Neural crest cell (in vitro differentiated cells): ENCODE measurements around the gene UBQLN4. TPM values are rescaled to one million over a fixed set of nuclear protein-coding genes. Genes with fewer than 3 reads are reported as not detected.

ENCODE experiments used
- DNase-seq: peaks from one replicate; pipeline ENCODE4 v3.0.0; 2021; ENCODE audit warnings: low read depth, mixed read lengths, low spot score
- H3K27ac Mint-ChIP-seq: one replicate; pipeline ENCODE4 v1.8.0; 2021; ENCODE audit warnings: mild to moderate bottlenecking, mixed read lengths; ENCODE audit not compliant: unreplicated experiment
- H3K27me3 Mint-ChIP-seq: 2 replicates; pipeline ENCODE4 v1.8.0; 2021; ENCODE audit warnings: low read depth, mild to moderate bottlenecking, mixed read lengths
- H3K36me3 Mint-ChIP-seq: 2 replicates; pipeline ENCODE4 v1.8.0; 2021; ENCODE audit warnings: low read depth, mild to moderate bottlenecking, mixed read lengths
- H3K4me1 Mint-ChIP-seq: 2 replicates; pipeline ENCODE4 v1.8.0; 2021; ENCODE audit warnings: mixed read lengths
- H3K4me3 Mint-ChIP-seq: one replicate; pipeline ENCODE4 v1.8.0; 2021; ENCODE audit warnings: mild to moderate bottlenecking, mixed read lengths
- H3K9me3 Mint-ChIP-seq: 2 replicates; pipeline ENCODE4 v1.8.0; 2021; ENCODE audit warnings: mixed read lengths
- total RNA-seq: library from RNA; stranded (reverse); gene quantifications from 2 replicates; pipeline ENCODE4 v1.2.1, GENCODE V29; 2021
- TF ChIP-seq, protein P1 (sequence below): fragments of 200-600 bp; sonication (generic); conservative IDR thresholded peaks from 2 replicates; pipeline ENCODE4 v1.5.0; 2021; ENCODE audit warnings: antibody characterized with exemption, mild to moderate bottlenecking

The UBQLN4 gene
- total RNA-seq, 1 donor from 2014 or later: 78.0 TPM

DNA sequence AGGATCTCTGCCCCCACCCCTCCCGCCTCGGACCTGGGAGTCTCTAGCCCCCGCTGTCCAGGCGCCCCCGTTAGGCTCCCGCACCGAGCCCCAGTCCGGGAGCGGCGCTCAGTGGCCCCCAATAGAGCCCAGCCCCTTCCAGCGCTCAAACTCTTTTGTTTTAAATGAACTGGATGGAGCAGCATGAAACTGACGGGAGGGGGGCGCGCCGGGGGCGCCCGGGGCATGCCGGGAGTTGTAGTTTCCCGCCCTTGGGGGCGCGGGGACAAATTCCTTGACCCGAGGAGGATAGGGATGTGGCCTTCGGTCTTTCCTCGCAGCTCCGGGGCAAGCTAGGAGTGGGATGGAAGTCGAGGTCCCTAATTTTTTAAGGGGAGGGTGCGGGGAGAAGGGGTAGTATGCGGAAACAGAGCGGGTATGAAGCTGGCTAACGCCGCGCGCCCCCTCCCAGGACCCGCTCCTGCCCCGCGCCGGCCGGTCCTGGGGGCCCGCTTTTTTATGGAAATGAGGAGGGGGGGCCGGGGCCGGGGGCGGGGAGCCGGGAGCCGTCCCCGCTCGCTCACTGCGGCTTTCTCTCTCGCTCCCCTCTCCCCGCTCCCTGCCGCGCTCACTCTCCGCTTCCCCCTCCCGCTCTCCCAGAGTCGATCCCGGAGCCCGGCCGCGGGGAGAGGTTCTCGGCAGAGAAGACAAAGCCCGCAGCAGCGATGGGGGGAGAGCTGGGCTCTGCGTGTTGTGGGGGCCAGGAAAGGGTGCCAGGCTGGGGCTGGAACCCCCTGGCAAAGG, 28.9 kb upstream of the UBQLN4 start, which contains the start of gene MEX3A:
TSS of gene MEX3A (minus strand) at position 157 of the 783 bp plus-strand sequence. CDS start 467 bp downstream, outside the sequence.
- H3K27ac Mint-ChIP-seq: peak within 1 kb of the TSS; percentile 98
- H3K27me3 Mint-ChIP-seq: no peaks in the 10 kb centered on the region
- H3K9me3 Mint-ChIP-seq: no peaks in the 10 kb centered on the region
- peak; percentile 94 for DNase-seq
- TF ChIP-seq, protein P1, sequence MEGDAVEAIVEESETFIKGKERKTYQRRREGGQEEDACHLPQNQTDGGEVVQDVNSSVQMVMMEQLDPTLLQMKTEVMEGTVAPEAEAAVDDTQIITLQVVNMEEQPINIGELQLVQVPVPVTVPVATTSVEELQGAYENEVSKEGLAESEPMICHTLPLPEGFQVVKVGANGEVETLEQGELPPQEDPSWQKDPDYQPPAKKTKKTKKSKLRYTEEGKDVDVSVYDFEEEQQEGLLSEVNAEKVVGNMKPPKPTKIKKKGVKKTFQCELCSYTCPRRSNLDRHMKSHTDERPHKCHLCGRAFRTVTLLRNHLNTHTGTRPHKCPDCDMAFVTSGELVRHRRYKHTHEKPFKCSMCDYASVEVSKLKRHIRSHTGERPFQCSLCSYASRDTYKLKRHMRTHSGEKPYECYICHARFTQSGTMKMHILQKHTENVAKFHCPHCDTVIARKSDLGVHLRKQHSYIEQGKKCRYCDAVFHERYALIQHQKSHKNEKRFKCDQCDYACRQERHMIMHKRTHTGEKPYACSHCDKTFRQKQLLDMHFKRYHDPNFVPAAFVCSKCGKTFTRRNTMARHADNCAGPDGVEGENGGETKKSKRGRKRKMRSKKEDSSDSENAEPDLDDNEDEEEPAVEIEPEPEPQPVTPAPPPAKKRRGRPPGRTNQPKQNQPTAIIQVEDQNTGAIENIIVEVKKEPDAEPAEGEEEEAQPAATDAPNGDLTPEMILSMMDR: no peak
- peaks cover 17% of the 10 kb centered on the region for H3K36me3 Mint-ChIP-seq
- H3K4me1 Mint-ChIP-seq: peaks cover 70% of the 10 kb centered on the region
- H3K4me3 Mint-ChIP-seq: peak within 1 kb of the TSS; percentile 100

DNA sequence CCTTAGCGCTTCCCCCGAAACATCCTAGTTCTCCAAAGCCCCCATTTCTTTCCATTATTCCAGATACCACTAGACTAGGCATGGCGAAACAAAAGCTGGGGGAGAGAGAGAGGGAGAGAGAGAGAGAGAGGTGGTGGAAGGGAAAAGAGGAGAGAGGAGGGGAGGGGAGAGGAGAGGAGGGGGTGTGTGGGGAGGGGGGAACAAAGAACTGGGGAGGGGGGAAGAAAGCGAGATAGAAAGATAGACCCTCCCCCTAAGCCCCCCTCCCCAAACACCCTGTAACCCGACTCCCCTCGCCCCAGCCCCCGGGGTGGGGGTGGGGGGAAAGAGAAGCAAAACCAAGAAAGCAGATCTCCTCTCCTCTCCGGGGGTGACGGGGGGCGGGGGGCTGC, 28.3 kb upstream of the UBQLN4 start:
- peak overlapping the region; percentile 91 for H3K27ac Mint-ChIP-seq

DNA sequence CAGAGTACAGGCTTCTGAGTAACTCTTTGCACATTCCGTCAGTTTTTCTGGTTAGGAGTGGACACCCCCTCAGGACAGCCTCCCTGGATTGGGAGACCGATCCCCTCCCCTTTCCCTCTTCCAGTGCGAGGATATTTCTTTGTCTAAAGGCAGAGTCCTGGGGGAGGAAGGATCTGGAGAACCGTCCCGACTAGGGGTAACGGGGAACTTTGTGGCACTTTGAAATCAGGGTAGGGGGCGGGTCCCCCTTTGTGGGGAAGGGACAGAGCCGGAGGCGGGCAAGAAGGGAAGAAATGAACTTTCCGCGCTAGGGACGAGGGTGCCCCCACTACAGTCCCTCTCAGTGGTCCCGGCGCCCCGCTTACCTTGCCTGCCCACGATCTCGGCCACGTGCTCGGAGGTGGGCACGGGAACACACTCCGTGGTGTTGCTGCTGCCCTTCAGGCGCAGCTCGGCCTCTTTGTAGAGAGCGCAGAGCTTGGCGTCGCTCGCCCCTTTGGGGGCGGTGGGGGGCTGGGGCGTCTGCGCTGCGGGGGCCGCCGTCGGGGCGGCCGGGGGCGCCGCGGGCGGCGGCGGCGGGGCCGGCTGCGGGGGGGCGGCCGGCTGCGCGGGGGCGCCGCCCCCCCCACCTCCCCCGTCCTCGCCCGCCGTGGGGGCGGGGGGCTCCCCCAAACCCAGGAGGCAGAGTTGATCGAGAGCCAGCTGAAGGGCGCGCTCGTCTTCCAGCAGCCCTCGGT, 27.8 kb upstream of the UBQLN4 start:
- H3K9me3 Mint-ChIP-seq: no peaks in the 10 kb centered on the region
- DNase-seq: no peak
- peaks cover 20% of the 10 kb centered on the region for H3K36me3 Mint-ChIP-seq
- TF ChIP-seq, protein P1: no peak
- peaks cover 68% of the 10 kb centered on the region for H3K4me1 Mint-ChIP-seq
- H3K4me3 Mint-ChIP-seq: peak overlapping the region; percentile 100
- no peaks in the 10 kb centered on the region for H3K27me3 Mint-ChIP-seq
- H3K27ac Mint-ChIP-seq: peak overlapping the region; percentile 98

More for the DNA sequence above, 28.3 kb upstream of the UBQLN4 start:
- no peak for DNase-seq
- TF ChIP-seq, protein P1: no peak
- H3K4me3 Mint-ChIP-seq: peak overlapping the region; percentile 98
- no peaks in the 10 kb centered on the region for H3K9me3 Mint-ChIP-seq
- peaks cover 20% of the 10 kb centered on the region for H3K36me3 Mint-ChIP-seq
- H3K4me1 Mint-ChIP-seq: peaks cover 70% of the 10 kb centered on the region
- no peaks in the 10 kb centered on the region for H3K27me3 Mint-ChIP-seq

DNA sequence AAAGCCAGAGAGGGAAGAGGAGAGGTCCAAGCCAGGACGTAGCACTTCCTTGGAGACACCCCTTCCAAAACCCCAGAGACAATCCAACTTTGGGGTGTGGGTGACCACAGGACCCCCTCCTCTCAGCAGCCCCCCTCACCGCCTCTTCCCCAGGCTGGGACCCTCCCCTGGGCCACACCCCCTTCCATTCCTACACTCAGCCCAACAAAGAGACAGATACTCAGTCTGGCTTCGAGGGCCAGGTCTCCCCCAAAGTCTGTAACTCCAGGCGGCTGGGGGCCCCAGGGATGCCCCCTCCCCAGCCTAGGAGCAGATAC, 27.2 kb upstream of the UBQLN4 start:
- peaks cover 68% of the 10 kb centered on the region for H3K4me1 Mint-ChIP-seq
- no peaks in the 10 kb centered on the region for H3K27me3 Mint-ChIP-seq
- H3K36me3 Mint-ChIP-seq: peaks cover 20% of the 10 kb centered on the region
- no peaks in the 10 kb centered on the region for H3K9me3 Mint-ChIP-seq
- TF ChIP-seq, protein P1: no peak
- no peak for DNase-seq
- peak overlapping the region; percentile 100 for H3K4me3 Mint-ChIP-seq
- peak overlapping the region; percentile 98 for H3K27ac Mint-ChIP-seq

DNA sequence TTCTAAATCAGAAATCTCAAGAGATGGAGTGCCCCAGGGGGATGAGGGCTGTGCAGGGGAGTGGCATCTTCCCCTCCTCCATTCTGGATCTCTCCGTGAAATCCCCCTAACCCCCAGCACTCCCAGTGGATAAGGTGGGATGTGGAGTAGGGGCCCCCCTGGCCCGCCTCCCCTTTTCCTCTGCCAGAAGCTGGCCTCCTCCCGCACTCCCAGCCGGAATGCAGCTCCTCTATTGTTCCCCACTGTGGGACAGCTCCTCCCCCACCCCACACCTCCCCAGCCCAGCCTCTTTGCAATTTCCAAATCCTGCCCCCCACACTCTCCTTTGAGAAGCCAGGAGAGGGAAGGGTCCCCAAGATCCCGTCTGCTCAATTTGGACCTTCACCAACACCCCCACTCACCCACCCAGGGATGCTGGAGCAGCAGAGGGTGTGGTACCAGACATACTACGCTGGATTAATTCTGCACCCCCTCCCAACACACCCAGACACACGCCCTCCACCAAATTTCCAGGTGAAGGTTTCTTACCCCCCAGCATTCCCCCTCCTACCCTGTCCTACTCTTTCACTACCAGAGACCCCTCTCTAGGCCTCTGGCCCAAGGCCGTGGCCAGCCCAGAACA, 26.8 kb upstream of the UBQLN4 start:
- DNase-seq: no peak
- H3K4me1 Mint-ChIP-seq: peaks cover 70% of the 10 kb centered on the region
- peak overlapping the region; percentile 98 for H3K27ac Mint-ChIP-seq

More for the DNA sequence above, 26.8 kb upstream of the UBQLN4 start:
- no peaks in the 10 kb centered on the region for H3K9me3 Mint-ChIP-seq
- H3K4me3 Mint-ChIP-seq: peak overlapping the region; percentile 100
- no peaks in the 10 kb centered on the region for H3K27me3 Mint-ChIP-seq
- peaks cover 23% of the 10 kb centered on the region for H3K36me3 Mint-ChIP-seq
- TF ChIP-seq, protein P1: no peak
